Measurements from ENCODE around the gene ROBO4. TPM values are rescaled to one million over a fixed set of nuclear protein-coding genes. Genes with fewer than 3 reads are reported as not detected.

Gene ROBO4
- total and polyA plus RNA-seq, 9 of the 15 experiments (the other 6 are each of a cell fraction or from before 2014, with no cell fraction given): not detected

GRCh38 chr11:124887667-124888013, 10.0 kb downstream of the ROBO4 start:
- 0% methylated on average over 3 of the region's 3 CpGs for WGBS (ENCODE audit: insufficient coverage, low coverage, missing lambda C conversion rate)

More at GRCh38 chr11:124887667-124888013, 10.0 kb downstream of the ROBO4 start:
- no peak overlapping the region for H2AFZ ChIP-seq (ENCODE audit: low read depth, low read length)
- 0 out of 2 replicates have a peak, but pooled peaks cover under 1% of the 10 kb centered on the region for H4K20me1 ChIP-seq (replicated peaks; ENCODE audit: control insufficient read depth, insufficient read depth, low read length)
- TF ChIP-seq CXXC5 (CRISPR knock-in tag; IDR thresholded peaks at IDR 0.05): no peak
- no peak for TF ChIP-seq E2F3 (CRISPR knock-in tag; IDR thresholded peaks at IDR 0.05)
- no peak for TF ChIP-seq CTCFL (IDR thresholded peaks at IDR 0.05; ENCODE audit: borderline replicate concordance, insufficient read depth, low read depth, low read length, poor library complexity, severe bottlenecking)
- no peak for TF ChIP-seq BRF2 (IDR thresholded peaks at IDR 0.05; ENCODE audit: borderline replicate concordance, insufficient read depth, insufficient read length)
- TF ChIP-seq ZNF561 (CRISPR knock-in tag; conservative IDR thresholded peaks at IDR 0.05): no peak
- no peak for TF ChIP-seq CEBPG (CRISPR knock-in tag; IDR thresholded peaks at IDR 0.05)
- no peak for TF ChIP-seq CEBPG (tag; conservative IDR thresholded peaks at IDR 0.05 in 1 of 2, IDR thresholded peaks at IDR 0.05 in 1 of 2)
- no peak for TF ChIP-seq KLF13 (tag; IDR thresholded peaks at IDR 0.05; ENCODE audit: borderline replicate concordance, low read depth)
- TF ChIP-seq ARID2 (IDR thresholded peaks at IDR 0.05): no peak
- TF ChIP-seq ZZZ3 (IDR thresholded peaks at IDR 0.05): no peak
- TF ChIP-seq SREBF2 (CRISPR knock-in tag; IDR thresholded peaks at IDR 0.05): no peak
- TF ChIP-seq ZBTB26 (CRISPR knock-in tag; IDR thresholded peaks at IDR 0.05): no peak
- TF ChIP-seq BRCA1 (IDR thresholded peaks at IDR 0.05): no peak
- no peak for TF ChIP-seq BRCA1 (CRISPR knock-in tag; IDR thresholded peaks at IDR 0.05)
- no peak for TF ChIP-seq ZFP30 (CRISPR knock-in tag; IDR thresholded peaks at IDR 0.05; ENCODE audit: borderline replicate concordance)
- DNase-seq (ENCODE audit: extremely low read depth in 1 of 4, low spot score in 3 of 4): no peak
- H3K9ac ChIP-seq (ENCODE audit: insufficient read depth in 1 of 2, low read depth in 2 of 2, low read length in 2 of 2): no peak overlapping the region
- BruUV-seq (replicated peaks): no TSS peak
- in situ Hi-C loops (cut with MboI): no loop called here
- H3K4me2 ChIP-seq (ENCODE audit: insufficient read depth, low read length): no peak overlapping the region
- peaks cover 6 to 7% of the 10 kb centered on the region in 2 experiments; a peak in 2 of 5 replicates for H3K4me1 ChIP-seq (replicated peaks in 1 of 2; ENCODE audit: control insufficient read depth in 2 of 2, insufficient read depth in 2 of 2, low read length in 2 of 2)
- H3K4me3 ChIP-seq: no peak overlapping the region
- H3K27me3 ChIP-seq (ENCODE audit: control insufficient read depth in 2 of 2, insufficient read depth in 2 of 2, low read length in 2 of 2): peaks cover 14 to 61% of the 10 kb centered on the region in 2 experiments; a peak in 4 of 5 replicates
- intact Hi-C loops (cut with micrococcal nuclease): no loop called here
- no peak for ATAC-seq
- H3K79me2 ChIP-seq (ENCODE audit: control insufficient read depth, insufficient read depth, low read length): no peaks in the 10 kb centered on the region
- H3K27ac ChIP-seq (ENCODE audit: extremely low read depth, low read depth, low read length): no peak overlapping the region
- H3K36me3 ChIP-seq (ENCODE audit: control insufficient read depth, insufficient read depth, low read length): no peaks in the 10 kb centered on the region
- no peaks in the 10 kb centered on the region for H3K9me3 ChIP-seq (replicated peaks; ENCODE audit: control insufficient read depth, insufficient read depth, low read depth, low read length)
- POLR2A ChIA-PET: interaction anchor here (0.7 kb wide), 1 partner anchor 32 kb away, joined by 3 read pairs; no protein-coding TSS in a partner anchor
- no peak for FAIRE-seq
- H3K9me1 ChIP-seq (ENCODE audit: control insufficient read depth, insufficient read depth, low read length): no peaks in the 10 kb centered on the region
- CTCF ChIA-PET (ENCODE audit: low intra/inter-chr PET ratio): no interaction called here

All from K562 (cell line).